ENCODE measurements around the gene CPM.

CPM gene

GRCh38 chr12:68954811-68955210 is 21.8 kb upstream of the CPM start:
- no peak for DNase-seq

- no peak for DNase-seq
Observed at GRCh38 chr12:68953536-68953935, 20.6 kb upstream of the CPM start.

GRCh38 chr12:68951652-68952051 is 18.7 kb upstream of the CPM start:
- DNase-seq, result no peak

- DNase-seq, result no peak
Observed at GRCh38 chr12:68950511-68950910, 17.5 kb upstream of the CPM start.

GRCh38 chr12:68945255-68945654 is 12.3 kb upstream of the CPM start:
- DNase-seq, result no peak

- no peak for DNase-seq
Observed at GRCh38 chr12:68944296-68945076, 11.5 kb upstream of the CPM start.

- DNase-seq, result no peak
Observed at GRCh38 chr12:68943848-68944247, 10.9 kb upstream of the CPM start.

GRCh38 chr12:68940731-68941130 is 7.8 kb upstream of the CPM start:
- DNase-seq, result no peak

- DNase-seq, result no peak
Observed at GRCh38 chr12:68939505-68939904, 6.5 kb upstream of the CPM start.

- DNase-seq, result no peak
Observed at GRCh38 chr12:68934392-68934791, 1.4 kb upstream of the CPM start.

- no peak for DNase-seq
Observed at GRCh38 chr12:68932128-68932960, 627 bp downstream of the CPM start.

- no peak for DNase-seq
Observed at GRCh38 chr12:68930178-68930577, 2.8 kb downstream of the CPM start.

GRCh38 chr12:68924546-68924945 is 8.4 kb downstream of the CPM start:
- DNase-seq, result no peak

GRCh38 chr12:68919581-68920239 is 13.3 kb downstream of the CPM start:
- DNase-seq, result no peak

- DNase-seq, result no peak
Observed at GRCh38 chr12:68918960-68919359, 14.0 kb downstream of the CPM start.

GRCh38 chr12:68915055-68915454 is 17.9 kb downstream of the CPM start:
- DNase-seq, result no peak

- DNase-seq, result no peak
Observed at GRCh38 chr12:68913682-68914081, 19.3 kb downstream of the CPM start.

GRCh38 chr12:68912916-68913315 is 20.1 kb downstream of the CPM start:
- DNase-seq, result no peak

GRCh38 chr12:68911197-68911718 is 21.7 kb downstream of the CPM start:
- no peak for DNase-seq

- DNase-seq, result no peak
Observed at GRCh38 chr12:68910128-68910527, 22.8 kb downstream of the CPM start.

GRCh38 chr12:68908076-68908475 is 24.9 kb downstream of the CPM start:
- no peak for DNase-seq

GRCh38 chr12:68905733-68906132 is 27.2 kb downstream of the CPM start:
- no peak for DNase-seq

GRCh38 chr12:68904351-68904962 is 28.5 kb downstream of the CPM start:
- DNase-seq, result no peak
